ENCODE data around the gene RAB28.
A peak's percentile ranks its signal among the peaks of the same experiment; 100 is the strongest.

RAB28 gene

DNA sequence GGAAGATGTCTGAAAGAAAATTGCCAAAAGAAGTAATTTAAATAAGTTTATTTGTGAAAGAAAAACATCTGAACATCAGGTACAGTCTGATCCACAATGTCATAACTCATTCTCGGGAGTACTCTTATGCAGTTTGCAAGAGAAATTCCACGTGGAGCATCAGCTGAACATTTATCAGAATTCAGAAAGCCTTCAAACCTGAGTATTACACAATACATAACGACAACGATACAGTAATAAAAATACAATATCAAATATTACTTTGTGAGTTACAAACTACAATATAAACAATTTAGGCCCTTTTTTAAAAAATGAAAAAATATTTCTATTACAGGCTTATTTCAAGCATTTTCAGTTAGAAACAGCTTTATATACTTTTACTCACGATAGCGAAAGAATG, 116.4 kb downstream of the RAB28 start:
- no peak for DNase-seq

GRCh38 chr4:13367244-13367643, 116.9 kb downstream of the RAB28 start:
- DNase-seq, result no peak

- DNase-seq, result no peak
Measured at GRCh38 chr4:13365195-13365594, 118.9 kb downstream of the RAB28 start.

DNA sequence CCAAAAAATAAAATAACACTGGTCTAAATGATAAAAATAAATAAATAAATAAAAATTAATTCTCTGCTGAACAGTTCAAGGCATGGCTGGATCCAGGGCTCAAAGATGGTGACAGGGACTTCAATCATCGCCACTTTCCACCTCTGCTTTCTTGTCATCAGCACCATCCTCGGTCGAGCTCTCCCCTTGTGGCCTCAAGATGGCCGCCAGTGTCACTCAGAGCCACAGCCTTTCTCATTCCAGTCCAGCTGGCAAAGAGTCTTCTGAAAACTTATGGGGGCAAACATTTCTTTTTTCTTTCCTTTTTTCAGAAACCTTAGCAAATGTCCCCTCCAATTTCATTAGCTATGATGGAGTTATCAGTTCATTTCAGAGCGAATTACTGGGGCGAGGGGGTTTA, 119.5 kb downstream of the RAB28 start:
- DNase-seq, result no peak

GRCh38 chr4:13364172-13364571, 120.0 kb downstream of the RAB28 start:
- DNase-seq, result no peak

DNA sequence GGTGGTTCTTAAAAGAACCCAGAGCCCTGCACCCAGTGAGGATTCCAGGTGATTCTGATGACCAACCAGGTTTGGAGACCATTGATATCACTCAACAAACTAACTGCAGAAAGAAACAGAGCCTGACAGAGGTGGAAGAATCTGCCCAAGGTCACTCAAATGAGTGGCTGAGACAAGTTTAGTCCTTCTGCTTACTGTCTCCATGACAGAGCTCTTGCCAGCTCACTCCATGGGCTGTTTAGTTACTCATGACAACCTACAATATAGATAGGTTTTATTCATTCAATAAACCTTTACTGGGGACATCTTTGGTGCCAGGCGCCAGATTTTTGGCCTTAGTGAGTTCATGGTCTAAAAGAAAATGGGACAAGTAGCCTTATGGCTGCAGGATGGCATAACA, 124.3 kb downstream of the RAB28 start:
- no peak for DNase-seq

GRCh38 chr4:13355111-13355880, 128.8 kb downstream of the RAB28 start:
- no peak for DNase-seq

GRCh38 chr4:13349096-13349495, 135.0 kb downstream of the RAB28 start:
- no peak for DNase-seq

- DNase-seq, result no peak
Measured at GRCh38 chr4:13348216-13348615, 135.9 kb downstream of the RAB28 start.

- no peak for DNase-seq
Measured at GRCh38 chr4:13347517-13348125, 136.5 kb downstream of the RAB28 start.

DNA sequence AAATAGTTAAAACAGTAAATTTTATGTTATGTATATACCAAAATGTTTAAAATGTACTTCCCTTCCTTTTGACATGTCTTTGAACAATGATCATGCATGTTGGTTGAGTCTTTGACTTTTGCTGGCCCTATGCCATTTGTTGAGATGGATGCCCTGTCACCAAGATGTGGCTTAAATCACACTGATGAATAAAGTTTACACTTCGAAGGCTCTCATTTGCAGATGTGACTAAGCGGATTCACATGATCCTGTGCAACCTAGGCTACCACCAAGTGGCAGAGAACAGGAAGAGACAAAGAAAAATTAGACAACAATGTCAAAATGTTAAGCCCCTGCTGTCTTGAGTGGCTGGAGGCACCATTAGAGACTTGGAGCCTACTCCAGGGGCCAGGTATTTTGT, 139.9 kb downstream of the RAB28 start:
- DNase-seq, result no peak

DNA sequence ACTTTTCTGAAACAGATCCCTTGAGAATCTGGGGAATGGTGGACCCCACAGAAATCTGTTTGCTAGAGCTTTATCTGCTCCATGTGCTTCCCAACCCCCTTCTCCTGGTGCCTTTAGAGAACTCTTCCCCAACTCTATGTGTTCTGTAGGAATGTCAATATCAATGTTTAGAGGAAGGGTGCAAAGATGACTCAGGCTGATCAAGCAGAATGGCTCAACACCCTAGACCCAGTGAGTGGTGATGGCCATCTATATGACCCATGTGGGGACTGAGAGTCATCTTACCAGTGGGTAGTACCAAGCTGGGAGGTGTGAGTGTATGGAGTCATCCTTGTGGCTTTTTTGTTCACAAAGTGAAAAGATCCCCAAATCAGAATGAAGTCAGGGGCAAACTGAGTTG, 143.5 kb downstream of the RAB28 start:
- no peak for DNase-seq

DNA sequence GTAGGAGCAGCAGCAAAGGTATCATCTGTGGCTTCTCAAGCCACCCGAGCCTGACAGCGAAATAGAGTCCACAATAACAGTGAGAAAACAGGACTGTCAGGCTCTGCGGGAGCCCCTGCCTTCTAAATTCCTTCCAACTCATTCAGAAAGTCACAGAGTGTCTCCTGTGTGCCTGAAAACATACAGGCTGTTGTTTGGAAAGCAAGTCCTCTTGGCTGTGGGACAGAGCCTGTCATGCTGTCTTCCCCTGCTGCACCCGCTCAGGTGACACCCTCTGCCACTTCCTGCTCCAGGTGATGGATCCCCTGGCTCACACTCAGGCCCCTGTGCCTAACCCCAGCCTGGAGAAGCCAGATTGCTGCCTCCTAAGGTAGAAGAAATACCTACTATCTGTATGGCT, 152.3 kb downstream of the RAB28 start:
- no peak for DNase-seq

DNA sequence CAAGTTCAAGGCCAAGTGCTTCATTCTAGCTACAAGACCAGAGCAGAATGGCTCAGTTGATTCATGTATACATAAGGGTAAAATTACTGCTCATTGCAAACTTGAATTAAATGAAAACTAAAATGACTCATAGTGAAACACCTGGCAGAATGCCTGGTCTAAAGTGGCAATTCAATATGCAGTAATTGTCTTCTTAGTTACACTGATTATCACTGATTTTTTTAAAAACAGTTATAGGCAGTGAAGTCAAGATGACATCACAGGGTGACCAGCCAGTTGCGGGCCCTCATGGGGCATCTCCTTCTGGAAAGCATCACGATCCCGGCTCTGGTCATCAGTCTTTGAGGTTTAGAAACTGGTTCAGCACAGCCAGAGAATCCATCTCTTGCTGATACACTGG, 154.2 kb downstream of the RAB28 start:
- DNase-seq, result peak; percentile 13

DNA sequence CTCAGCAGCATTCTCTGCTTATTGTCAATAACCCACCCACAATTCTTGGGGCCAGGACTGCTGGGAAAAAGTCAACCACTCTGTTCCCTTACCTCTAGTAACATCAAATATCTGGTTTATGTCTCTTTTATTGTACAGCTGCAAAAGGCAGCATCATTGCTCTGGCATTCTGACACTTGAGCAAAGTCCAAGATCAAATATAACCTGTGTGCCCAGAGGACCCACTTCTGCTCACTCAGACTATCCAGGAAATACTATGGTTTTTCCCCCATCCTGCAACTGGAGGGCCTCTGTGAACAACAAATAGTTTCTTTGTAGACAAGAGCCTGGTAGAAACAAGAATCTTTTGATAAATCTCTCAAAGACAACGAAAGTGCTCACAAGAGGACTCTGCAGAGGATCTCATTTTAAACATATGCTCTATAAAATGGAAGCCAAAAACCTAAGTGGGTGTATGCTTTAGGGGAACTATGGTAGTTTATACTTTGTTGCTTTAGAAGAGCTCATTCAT, 154.7 kb downstream of the RAB28 start:
- no peak for DNase-seq

DNA sequence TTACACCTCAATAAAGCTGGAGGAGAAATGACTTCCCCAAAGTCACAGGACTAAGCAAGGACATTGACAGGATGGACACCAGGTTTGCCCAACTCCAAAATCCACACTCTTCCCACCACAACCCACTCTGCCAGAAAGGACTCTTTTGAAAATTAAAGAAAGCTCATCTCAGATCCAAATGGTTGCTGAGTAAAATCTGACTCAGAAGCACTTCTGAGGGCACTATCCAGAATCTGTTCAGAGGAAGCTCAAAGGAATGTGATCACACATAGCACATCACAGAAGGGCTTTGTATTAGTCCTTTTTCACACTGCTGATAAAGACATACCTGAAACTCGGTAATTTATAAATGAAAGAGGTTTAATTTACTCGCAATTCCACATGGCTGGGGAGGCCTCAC, 155.5 kb downstream of the RAB28 start:
- DNase-seq, result no peak

DNA sequence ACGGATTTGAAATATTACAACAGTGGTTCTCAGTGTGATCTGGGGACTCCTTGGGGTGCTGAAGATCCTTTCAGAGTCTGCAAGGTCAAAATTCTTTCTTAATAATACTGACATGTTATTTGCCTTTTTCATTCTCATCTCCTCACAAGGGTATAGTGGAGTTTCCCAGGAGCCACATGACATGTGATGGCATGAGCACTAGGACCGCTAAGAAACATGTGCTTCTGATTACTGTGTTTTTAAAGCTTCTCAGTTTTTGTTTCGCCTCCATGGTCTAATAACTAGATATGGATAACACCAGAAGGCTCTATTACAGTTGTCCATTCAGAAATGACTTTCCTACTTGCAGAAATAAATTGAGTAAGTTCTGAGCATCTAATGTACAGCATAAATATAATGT, 156.1 kb downstream of the RAB28 start:
- no peak for DNase-seq

GRCh38 chr4:13325744-13326143, 158.4 kb downstream of the RAB28 start:
- no peak for DNase-seq

DNA sequence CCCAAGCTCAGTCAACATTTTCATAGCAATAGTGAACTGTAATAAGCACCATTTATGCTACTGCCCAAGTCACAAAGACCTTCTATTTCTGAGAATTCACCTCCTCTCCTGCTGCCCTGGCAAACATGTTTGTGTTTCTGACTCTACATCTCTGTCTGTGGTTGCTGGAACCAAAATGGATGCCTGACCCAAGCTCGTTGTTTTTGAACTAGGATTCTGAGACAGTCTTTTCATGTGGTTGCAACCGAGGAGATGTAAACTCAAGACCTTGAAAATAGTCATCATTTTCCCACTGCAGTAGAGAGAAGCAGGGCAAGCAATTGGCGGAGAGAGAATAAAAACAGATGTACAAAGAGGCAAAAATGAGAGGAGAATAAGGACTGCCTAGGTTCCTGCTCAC, 160.2 kb downstream of the RAB28 start:
- DNase-seq, result no peak

- DNase-seq, result no peak
Measured at GRCh38 chr4:13322681-13323101, 161.4 kb downstream of the RAB28 start.
